ENCODE results near the gene RPL36AL.

DNA sequence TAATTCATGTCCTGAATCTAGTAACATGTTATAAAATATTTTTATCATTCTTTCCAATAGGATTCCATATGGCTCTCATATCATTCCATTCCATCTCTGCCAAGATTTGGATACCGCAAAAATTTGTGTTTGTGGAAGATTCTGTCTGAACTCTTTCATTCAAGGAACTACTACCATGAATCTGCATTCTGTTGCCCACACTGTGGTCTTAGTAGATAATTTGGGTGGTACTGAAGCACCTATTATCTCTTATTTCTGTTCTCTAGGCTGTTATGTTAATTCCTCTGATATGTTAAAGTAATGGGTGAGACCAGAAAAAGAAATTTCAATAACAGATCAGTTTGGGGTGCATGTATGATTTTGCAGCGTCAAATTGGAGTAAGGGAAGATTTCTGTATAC lies 6.2 kb downstream of the RPL36AL start:
- TF ChIP-seq, protein P1, sequence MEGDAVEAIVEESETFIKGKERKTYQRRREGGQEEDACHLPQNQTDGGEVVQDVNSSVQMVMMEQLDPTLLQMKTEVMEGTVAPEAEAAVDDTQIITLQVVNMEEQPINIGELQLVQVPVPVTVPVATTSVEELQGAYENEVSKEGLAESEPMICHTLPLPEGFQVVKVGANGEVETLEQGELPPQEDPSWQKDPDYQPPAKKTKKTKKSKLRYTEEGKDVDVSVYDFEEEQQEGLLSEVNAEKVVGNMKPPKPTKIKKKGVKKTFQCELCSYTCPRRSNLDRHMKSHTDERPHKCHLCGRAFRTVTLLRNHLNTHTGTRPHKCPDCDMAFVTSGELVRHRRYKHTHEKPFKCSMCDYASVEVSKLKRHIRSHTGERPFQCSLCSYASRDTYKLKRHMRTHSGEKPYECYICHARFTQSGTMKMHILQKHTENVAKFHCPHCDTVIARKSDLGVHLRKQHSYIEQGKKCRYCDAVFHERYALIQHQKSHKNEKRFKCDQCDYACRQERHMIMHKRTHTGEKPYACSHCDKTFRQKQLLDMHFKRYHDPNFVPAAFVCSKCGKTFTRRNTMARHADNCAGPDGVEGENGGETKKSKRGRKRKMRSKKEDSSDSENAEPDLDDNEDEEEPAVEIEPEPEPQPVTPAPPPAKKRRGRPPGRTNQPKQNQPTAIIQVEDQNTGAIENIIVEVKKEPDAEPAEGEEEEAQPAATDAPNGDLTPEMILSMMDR (conservative IDR thresholded peaks at IDR 0.05; ENCODE audit: low read length), result no peak
- TF ChIP-seq EZH2phosphoT487 (IDR thresholded peaks at IDR 0.05; ENCODE audit: borderline replicate concordance, low read depth, low read length), result no peak
